Naive thymus-derived CD4-positive, alpha-beta T cell (primary cell): ENCODE results near the gene NCOA4. TPM values are rescaled to one million over a fixed set of nuclear protein-coding genes. Genes with fewer than 3 reads are reported as not detected.
"Not testable (repeated sequence)": the region's sequence is repeated elsewhere in the genome, so short reads cannot be mapped to it uniquely, and the experiment has no call there.

Experiments
- ATAC-seq: fragments of 150-1000 bp; cut with Tn5 transposase; 2 replicates; pipeline ENCODE4 v1.10.0; 2021; ENCODE audit warnings: mild to moderate bottlenecking, moderate library complexity
- CTCF ChIA-PET: fragments of 350-600 bp; sonication (Branson Sonifier 250); formaldehyde crosslinking; loops from one replicate; lab custom pipeline; 2021; ENCODE audit warnings: antibody characterized with exemption; lab: Charles Lee
- POLR2A ChIA-PET: fragments of 350-600 bp; sonication (Branson Sonifier 250); formaldehyde crosslinking; loops from one replicate; lab custom pipeline; 2021; ENCODE audit warnings: antibody characterized with exemption, inconsistent platforms; lab: Charles Lee
- DNase-seq, 9 donors: peaks; one replicate each; pipeline versions ENCODE4 v3.0.0 to v3.0.0-alpha.2; 2020 to 2022; ENCODE audit warnings: mixed read lengths in 1 of 9
- H3K27ac ChIP-seq: one replicate; pipeline ENCODE4 v1.7.0; 2013; ENCODE audit warnings: mild to moderate bottlenecking, low read depth, low read length, moderate library complexity
- H3K27me3 ChIP-seq, 2 donors: one replicate each; pipeline ENCODE4 v1.7.0; 2013; ENCODE audit warnings: low read length in 2 of 2, mild to moderate bottlenecking in 2 of 2, moderate library complexity in 2 of 2; ENCODE audit not compliant: control insufficient read depth in 2 of 2, insufficient read depth in 2 of 2
- H3K36me3 ChIP-seq, 3 experiments: 1 replicate in 2 of 3; 2 replicates in 1 of 3; pipeline ENCODE4 v1.7.0; 2013; ENCODE audit warnings: low read length in 3 of 3, mild to moderate bottlenecking in 3 of 3, moderate library complexity in 1 of 3; ENCODE audit not compliant: insufficient read depth in 3 of 3, control insufficient read depth in 2 of 3
- H3K4me1 ChIP-seq, 2 donors: one replicate each; pipeline ENCODE4 v1.7.0; 2013; ENCODE audit warnings: low read length in 2 of 2, mild to moderate bottlenecking in 2 of 2, moderate library complexity in 1 of 2; ENCODE audit not compliant: control insufficient read depth in 2 of 2, insufficient read depth in 2 of 2
- H3K4me3 ChIP-seq: 2 replicates; pipeline ENCODE4 v1.7.0; 2013; ENCODE audit warnings: mild to moderate bottlenecking, low read length
- H3K9me3 ChIP-seq, 3 experiments: 1 replicate in 2 of 3; 2 replicates in 1 of 3; pipeline ENCODE4 v1.7.0; 2013; ENCODE audit warnings: low read length in 3 of 3; ENCODE audit not compliant: control insufficient read depth in 2 of 3
- H3K27ac Mint-ChIP-seq, 9 donors: one replicate each; pipeline ENCODE4 v1.8.0; 2020 to 2022; ENCODE audit warnings: mixed read lengths in 9 of 9, mild to moderate bottlenecking in 8 of 9, moderate library complexity in 5 of 9, inconsistent platforms in 2 of 9
- H3K27me3 Mint-ChIP-seq, 5 donors: one replicate each; pipeline ENCODE4 v1.8.0; 2021 to 2022; ENCODE audit warnings: mixed read lengths in 5 of 5, mild to moderate bottlenecking in 1 of 5
- H3K36me3 Mint-ChIP-seq, 5 donors: one replicate each; pipeline ENCODE4 v1.8.0; 2020 to 2022; ENCODE audit warnings: mixed read lengths in 5 of 5, mild to moderate bottlenecking in 3 of 5, inconsistent platforms in 1 of 5
- H3K4me1 Mint-ChIP-seq, 7 donors: one replicate each; pipeline ENCODE4 v1.8.0; 2020 to 2022; ENCODE audit warnings: mixed read lengths in 7 of 7, mild to moderate bottlenecking in 3 of 7, inconsistent platforms in 1 of 7
- H3K4me3 Mint-ChIP-seq, 10 donors: one replicate each; pipeline ENCODE4 v1.8.0; 2020 to 2022; ENCODE audit warnings: mild to moderate bottlenecking in 10 of 10, mixed read lengths in 10 of 10, moderate library complexity in 6 of 10, inconsistent platforms in 2 of 10
- H3K9me3 Mint-ChIP-seq, 11 donors: one replicate each; pipeline ENCODE4 v1.8.0; 2020 to 2022; ENCODE audit warnings: mixed read lengths in 11 of 11, mild to moderate bottlenecking in 4 of 11, inconsistent platforms in 1 of 11, moderate library complexity in 1 of 11
- intact Hi-C, 2 donors: fragments of 100-400 bp; cut with micrococcal nuclease; formaldehyde crosslinking; loops; one replicate each; pipeline ENCODE4 v1.15.1; 2023
- polyA plus RNA-seq, 2 donors: library from polyadenylated mRNA; unstranded; fragments of 300-500 nt; fragmentation: Illumina TruSeq; gene quantifications; one replicate each; pipeline ENCODE4 v1.2.3, GENCODE V29; 2021
- total RNA-seq, 6 experiments: library from RNA in 5 of 6; stranded (reverse) in 5 of 6; gene quantifications; 1 replicate in 5 of 6; 2 replicates in 1 of 6; pipeline ENCODE4 v1.2.3 and lab custom pipeline; 2021 to 2026

The NCOA4 gene
- total and polyA plus RNA-seq, 7 experiments from 2014 or later: 54.6 to 181 (median 106) TPM

- Mint-ChIP-seq H3K4me3 (no peak overlapping the region), H3K27me3 (peaks cover 0 to 8% (median 0%) of the 10 kb centered on the region in 5 donors), H3K4me1 (peaks cover 0 to 22% (median 5%) of the 10 kb centered on the region in 7 donors), H3K27ac (peak overlapping the region in 1 of 9 donors; percentile 31), H3K9me3 (peaks cover 0 to 18% (median 6%) of the 10 kb centered on the region in 11 donors), H3K36me3 (peaks cover 0 to 9% (median 7%) of the 10 kb centered on the region in 5 donors)
- ATAC-seq: no peak
- POLR2A ChIA-PET: no interaction called here
- DNase-seq: no peak
- Histone ChIP-seq H3K27ac (no peak overlapping the region), H3K9me3 (no peaks in the 10 kb centered on the region), H3K4me3 (no peak overlapping the region), H3K27me3 (no peaks in the 10 kb centered on the region), H3K36me3 (no peaks in the 10 kb centered on the region), H3K4me1 (no peaks in the 10 kb centered on the region)
- CTCF ChIA-PET: no interaction called here
- intact Hi-C loops: no loop called here
Observed at GRCh38 chr10:46053534-46054434, 23.4 kb upstream of the NCOA4 start.

DNA sequence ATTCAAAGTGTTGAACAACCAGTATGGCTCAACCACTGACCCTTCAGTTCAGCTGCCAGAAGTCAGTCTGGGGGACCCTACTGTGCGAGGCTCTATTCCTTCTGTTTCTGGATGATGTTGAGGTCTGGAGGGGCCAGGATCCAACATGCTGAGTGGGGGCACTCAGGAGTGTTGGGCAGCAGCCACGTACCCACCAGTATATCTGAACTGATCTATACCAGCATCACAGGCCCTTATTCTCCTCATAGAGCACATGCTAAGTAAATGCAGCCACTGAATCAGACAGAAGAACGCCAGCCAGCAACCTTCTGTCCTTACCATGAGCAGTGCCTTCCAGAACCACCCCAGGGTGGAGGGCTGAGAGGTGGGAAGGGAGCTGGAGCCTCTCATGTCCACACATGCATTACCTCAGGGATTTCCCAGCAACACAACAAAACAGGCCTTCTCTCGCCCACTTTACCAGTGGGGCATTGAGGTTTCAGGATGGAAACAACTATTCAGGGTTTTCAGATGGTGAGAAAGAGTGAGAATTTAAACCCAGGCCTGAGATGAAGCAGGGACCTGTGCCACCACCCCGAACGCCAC is 22.5 kb upstream of the NCOA4 start:
- ChIA-PET POLR2A (no interaction called here), CTCF (no interaction called here)
- Mint-ChIP-seq H3K36me3 (peaks cover 0 to 9% (median 7%) of the 10 kb centered on the region in 5 donors), H3K27me3 (peaks cover 0 to 8% (median 0%) of the 10 kb centered on the region in 5 donors), H3K4me1 (peaks cover 0 to 22% (median 5%) of the 10 kb centered on the region in 7 donors), H3K4me3 (no peak overlapping the region), H3K27ac (no peak overlapping the region), H3K9me3 (peaks cover 0 to 18% (median 6%) of the 10 kb centered on the region in 11 donors)
- no peak overlapping the region for H3K27ac ChIP-seq
- H3K36me3 ChIP-seq: no peaks in the 10 kb centered on the region
- H3K4me3 ChIP-seq: no peak overlapping the region
- intact Hi-C loops: no loop called here
- ATAC-seq (no peak), DNase-seq (no peak)
- no peaks in the 10 kb centered on the region for H3K4me1 ChIP-seq
- no peaks in the 10 kb centered on the region for H3K27me3 ChIP-seq
- H3K9me3 ChIP-seq: no peaks in the 10 kb centered on the region

DNA sequence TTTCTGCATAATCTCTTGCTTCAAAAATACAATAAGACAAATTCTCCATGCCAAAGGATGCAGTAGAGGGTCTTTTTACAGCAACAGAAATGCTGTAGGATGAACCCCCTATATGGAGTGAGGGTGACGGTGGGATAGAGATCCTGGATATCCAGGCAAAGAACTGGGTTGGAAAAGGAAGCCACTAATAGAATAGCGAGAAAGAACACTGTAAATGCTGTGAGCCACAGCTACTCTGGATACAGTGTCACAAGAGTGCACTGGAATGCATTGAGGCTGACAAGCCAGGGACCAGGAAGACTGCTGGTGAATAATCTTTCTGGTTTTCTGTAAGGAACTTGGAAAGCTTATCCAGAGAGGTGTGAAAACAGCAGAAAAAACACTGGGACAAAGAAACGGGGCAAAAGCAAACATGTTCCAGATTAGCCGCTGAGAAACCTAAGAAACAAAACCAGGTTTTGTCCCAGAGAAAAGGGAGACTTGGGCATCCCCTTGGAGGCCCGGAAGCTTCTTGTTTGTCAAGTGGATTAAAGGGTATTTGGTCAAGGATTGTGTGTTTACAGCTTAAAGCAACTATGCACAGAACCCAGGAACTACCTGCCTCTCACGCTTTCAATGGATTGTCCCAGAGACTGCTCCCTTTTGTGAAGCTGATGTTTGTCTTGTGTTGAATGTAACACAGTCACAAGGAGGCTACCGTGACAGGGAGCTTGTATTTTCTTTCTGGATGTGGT is 21.8 kb upstream of the NCOA4 start:
- H3K4me3 ChIP-seq: no peak overlapping the region
- no peak overlapping the region for H3K4me3 Mint-ChIP-seq
- CTCF ChIA-PET: no interaction called here
- H3K4me1 ChIP-seq: no peaks in the 10 kb centered on the region
- H3K36me3 ChIP-seq: no peaks in the 10 kb centered on the region
- H3K27me3 Mint-ChIP-seq: peaks cover 0 to 6% (median 0%) of the 10 kb centered on the region in 5 donors
- H3K4me1 Mint-ChIP-seq: peaks cover 0 to 22% (median 5%) of the 10 kb centered on the region in 7 donors
- H3K36me3 Mint-ChIP-seq: peaks cover 0 to 5% (median 5%) of the 10 kb centered on the region in 5 donors
- no peak overlapping the region for H3K27ac Mint-ChIP-seq
- POLR2A ChIA-PET: no interaction called here
- peaks cover 0 to 13% (median 4%) of the 10 kb centered on the region in 11 donors for H3K9me3 Mint-ChIP-seq
- no peaks in the 10 kb centered on the region for H3K27me3 ChIP-seq
- intact Hi-C loops: no loop called here
- H3K27ac ChIP-seq: no peak overlapping the region
- no peak for ATAC-seq
- no peak for DNase-seq
- no peaks in the 10 kb centered on the region for H3K9me3 ChIP-seq

GRCh38 chr10:46050941-46051623 is 20.7 kb upstream of the NCOA4 start:
- Histone ChIP-seq H3K27ac (no peak overlapping the region), H3K4me3 (no peak overlapping the region), H3K27me3 (no peaks in the 10 kb centered on the region), H3K36me3 (no peaks in the 10 kb centered on the region), H3K4me1 (no peaks in the 10 kb centered on the region), H3K9me3 (no peaks in the 10 kb centered on the region)
- CTCF ChIA-PET: no interaction called here
- H3K9me3 Mint-ChIP-seq: peaks cover 0 to 1% (median 0%) of the 10 kb centered on the region in 11 donors
- H3K36me3 Mint-ChIP-seq: no peaks in the 10 kb centered on the region
- peaks cover 0 to 9% (median 0%) of the 10 kb centered on the region in 5 donors for H3K27me3 Mint-ChIP-seq
- H3K4me3 Mint-ChIP-seq: peak overlapping the region in 1 of 10 donors; percentile 47
- H3K27ac Mint-ChIP-seq: peak overlapping the region in 2 of 9 donors; percentile 21 to 34
- intact Hi-C loops: no loop called here
- DNase-seq (no peak), ATAC-seq (no peak)
- POLR2A ChIA-PET: no interaction called here
- peaks cover 0 to 22% (median 5%) of the 10 kb centered on the region in 7 donors for H3K4me1 Mint-ChIP-seq

DNA sequence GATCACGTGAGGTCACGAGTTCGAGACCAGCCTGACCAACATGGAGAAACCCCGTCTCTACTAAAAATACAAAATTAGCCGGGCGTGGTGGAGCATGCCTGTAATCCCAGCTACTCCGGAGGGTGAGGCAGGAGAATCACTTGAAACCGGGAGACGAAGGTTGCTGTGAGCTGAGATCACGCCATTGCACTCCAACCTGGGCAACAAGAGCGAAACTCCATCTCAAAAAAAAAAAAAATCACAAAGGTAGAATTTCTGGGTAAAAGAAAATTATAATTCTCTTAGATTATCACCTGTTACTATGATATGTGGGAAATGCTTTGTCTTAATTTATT is 19.0 kb upstream of the NCOA4 start:
- ATAC-seq, DNase-seq, H3K9me3 ChIP-seq, H3K4me3 ChIP-seq, H3K4me3 Mint-ChIP-seq, POLR2A ChIA-PET, H3K27me3 ChIP-seq, H3K27ac Mint-ChIP-seq, H3K9me3 Mint-ChIP-seq, intact Hi-C loops, CTCF ChIA-PET, H3K36me3 Mint-ChIP-seq, H3K36me3 ChIP-seq, H3K27ac ChIP-seq, H3K27me3 Mint-ChIP-seq, H3K4me1 ChIP-seq: not testable (repeated sequence)
- H3K4me1 Mint-ChIP-seq: peaks cover 0 to 19% (median 2%) of the 10 kb centered on the region in 7 donors

DNA sequence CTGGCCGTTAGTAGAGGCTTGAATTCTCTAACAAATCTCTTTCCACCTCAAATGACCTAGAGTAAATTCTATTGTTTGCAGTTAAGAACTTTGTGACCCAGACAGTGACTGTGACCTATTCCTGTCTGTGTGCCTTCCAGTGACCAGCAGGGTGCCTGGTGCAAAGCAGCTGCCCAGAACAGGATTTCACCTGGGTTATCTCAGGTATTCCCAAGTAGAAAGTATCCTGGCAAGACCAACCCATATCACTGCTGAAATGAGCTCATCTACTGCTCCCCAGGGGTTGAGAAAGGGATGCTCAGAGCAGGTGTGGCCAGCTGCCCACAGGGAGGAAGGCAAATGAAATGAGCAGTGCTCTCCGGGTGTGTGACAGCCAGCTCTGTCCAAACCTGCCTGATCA is 17.7 kb upstream of the NCOA4 start:
- Mint-ChIP-seq H3K36me3 (no peaks in the 10 kb centered on the region), H3K4me3 (no peak overlapping the region), H3K9me3 (no peaks in the 10 kb centered on the region), H3K27me3 (peaks cover 0 to 9% (median 0%) of the 10 kb centered on the region in 5 donors), H3K4me1 (peaks cover 0 to 9% (median 0%) of the 10 kb centered on the region in 7 donors), H3K27ac (no peak overlapping the region)
- Histone ChIP-seq H3K36me3 (no peaks in the 10 kb centered on the region), H3K9me3 (no peaks in the 10 kb centered on the region), H3K4me3 (no peak overlapping the region), H3K27ac (no peak overlapping the region), H3K4me1 (no peaks in the 10 kb centered on the region), H3K27me3 (no peaks in the 10 kb centered on the region)
- DNase-seq: no peak
- no peak for ATAC-seq
- intact Hi-C loops: no loop called here
- ChIA-PET POLR2A (no interaction called here), CTCF (no interaction called here)
